ENCODE data around the gene FBXL14.

DNA sequence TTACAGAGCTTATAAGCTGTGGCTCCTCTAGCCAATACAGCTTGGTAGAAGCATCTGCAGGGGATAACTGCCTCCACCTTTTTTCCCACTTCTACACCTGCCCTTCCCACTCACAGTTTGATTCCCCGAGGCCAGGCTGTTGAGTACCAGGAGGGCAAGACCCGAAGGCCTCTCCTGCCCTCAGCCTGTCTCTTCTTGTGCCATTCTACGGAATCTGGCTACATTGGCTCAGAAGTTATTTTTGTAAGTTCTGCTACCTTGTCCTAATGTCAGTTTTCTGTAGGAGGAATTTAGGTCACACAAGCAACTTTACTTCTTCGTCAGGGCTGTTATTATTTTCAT lies 11.7 kb downstream of the FBXL14 start:
- TF ChIP-seq, protein P1, sequence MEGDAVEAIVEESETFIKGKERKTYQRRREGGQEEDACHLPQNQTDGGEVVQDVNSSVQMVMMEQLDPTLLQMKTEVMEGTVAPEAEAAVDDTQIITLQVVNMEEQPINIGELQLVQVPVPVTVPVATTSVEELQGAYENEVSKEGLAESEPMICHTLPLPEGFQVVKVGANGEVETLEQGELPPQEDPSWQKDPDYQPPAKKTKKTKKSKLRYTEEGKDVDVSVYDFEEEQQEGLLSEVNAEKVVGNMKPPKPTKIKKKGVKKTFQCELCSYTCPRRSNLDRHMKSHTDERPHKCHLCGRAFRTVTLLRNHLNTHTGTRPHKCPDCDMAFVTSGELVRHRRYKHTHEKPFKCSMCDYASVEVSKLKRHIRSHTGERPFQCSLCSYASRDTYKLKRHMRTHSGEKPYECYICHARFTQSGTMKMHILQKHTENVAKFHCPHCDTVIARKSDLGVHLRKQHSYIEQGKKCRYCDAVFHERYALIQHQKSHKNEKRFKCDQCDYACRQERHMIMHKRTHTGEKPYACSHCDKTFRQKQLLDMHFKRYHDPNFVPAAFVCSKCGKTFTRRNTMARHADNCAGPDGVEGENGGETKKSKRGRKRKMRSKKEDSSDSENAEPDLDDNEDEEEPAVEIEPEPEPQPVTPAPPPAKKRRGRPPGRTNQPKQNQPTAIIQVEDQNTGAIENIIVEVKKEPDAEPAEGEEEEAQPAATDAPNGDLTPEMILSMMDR (conservative IDR thresholded peaks at IDR 0.05; ENCODE audit: low read depth, low read length), result no peak
- TF ChIP-seq EZH2 (IDR thresholded peaks at IDR 0.05; ENCODE audit: borderline replicate concordance, low read depth, low read length, poor library complexity, severe bottlenecking), result no peak
